ENCODE measurements around the gene MLC1. TPM values are rescaled to one million over a fixed set of nuclear protein-coding genes. Genes with fewer than 3 reads are reported as not detected.
A peak's percentile ranks its signal among the peaks of the same experiment; 100 is the strongest.

Gene MLC1
- total RNA-seq, 1 donor from 2014 or later = not detected

- no peak overlapping the region for H3K27ac ChIP-seq
- no peak overlapping the region for H3K9ac ChIP-seq
- Mint-ChIP-seq H3K36me3 (no peaks in the 10 kb centered on the region), H3K27ac (no peak overlapping the region), H3K9me3 (peaks cover 5% of the 10 kb centered on the region), H3K4me1 (peaks cover 29% of the 10 kb centered on the region), H3K4me3 (no peak overlapping the region), H3K27me3 (ENCODE audit: insufficient read depth, low read depth) (peaks cover 5% of the 10 kb centered on the region)
- no peaks in the 10 kb centered on the region for H3K9me3 ChIP-seq (ENCODE audit: low read depth)
- no peaks in the 10 kb centered on the region for H3K36me3 ChIP-seq
- H3F3A ChIP-seq (ENCODE audit: low read depth) = no peaks in the 10 kb centered on the region
- no peak overlapping the region for H3K4me2 ChIP-seq
- no peaks in the 10 kb centered on the region for H4K20me1 ChIP-seq (ENCODE audit: low read depth)
- H3K27me3 ChIP-seq = no peaks in the 10 kb centered on the region
- H3K79me2 ChIP-seq (ENCODE audit: low read depth) = no peaks in the 10 kb centered on the region
- TF ChIP-seq EZH2 (IDR thresholded peaks at IDR 0.05) (no peak), EZH2phosphoT487 (IDR thresholded peaks at IDR 0.05) (no peak)
- TF ChIP-seq, protein P1, sequence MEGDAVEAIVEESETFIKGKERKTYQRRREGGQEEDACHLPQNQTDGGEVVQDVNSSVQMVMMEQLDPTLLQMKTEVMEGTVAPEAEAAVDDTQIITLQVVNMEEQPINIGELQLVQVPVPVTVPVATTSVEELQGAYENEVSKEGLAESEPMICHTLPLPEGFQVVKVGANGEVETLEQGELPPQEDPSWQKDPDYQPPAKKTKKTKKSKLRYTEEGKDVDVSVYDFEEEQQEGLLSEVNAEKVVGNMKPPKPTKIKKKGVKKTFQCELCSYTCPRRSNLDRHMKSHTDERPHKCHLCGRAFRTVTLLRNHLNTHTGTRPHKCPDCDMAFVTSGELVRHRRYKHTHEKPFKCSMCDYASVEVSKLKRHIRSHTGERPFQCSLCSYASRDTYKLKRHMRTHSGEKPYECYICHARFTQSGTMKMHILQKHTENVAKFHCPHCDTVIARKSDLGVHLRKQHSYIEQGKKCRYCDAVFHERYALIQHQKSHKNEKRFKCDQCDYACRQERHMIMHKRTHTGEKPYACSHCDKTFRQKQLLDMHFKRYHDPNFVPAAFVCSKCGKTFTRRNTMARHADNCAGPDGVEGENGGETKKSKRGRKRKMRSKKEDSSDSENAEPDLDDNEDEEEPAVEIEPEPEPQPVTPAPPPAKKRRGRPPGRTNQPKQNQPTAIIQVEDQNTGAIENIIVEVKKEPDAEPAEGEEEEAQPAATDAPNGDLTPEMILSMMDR (IDR thresholded peaks at IDR 0.05) = no peak
- H3K4me3 ChIP-seq = no peak overlapping the region
- no peak overlapping the region for H2AFZ ChIP-seq (replicated peaks)
- no peaks in the 10 kb centered on the region for H3K4me1 ChIP-seq
- DNase-seq (ENCODE audit: low spot score) = no peak
Measured at GRCh38 chr22:50082197-50082715, 3.0 kb downstream of the MLC1 start.

GRCh38 chr22:50081426-50082196 is 3.6 kb downstream of the MLC1 start:
- no peaks in the 10 kb centered on the region for H3K36me3 Mint-ChIP-seq
- H3K79me2 ChIP-seq (ENCODE audit: low read depth) = no peaks in the 10 kb centered on the region
- peaks cover under 1% of the 10 kb centered on the region for H3K9me3 Mint-ChIP-seq
- no peaks in the 10 kb centered on the region for H3F3A ChIP-seq (ENCODE audit: low read depth)
- TF ChIP-seq EZH2phosphoT487 (IDR thresholded peaks at IDR 0.05) (no peak), EZH2 (IDR thresholded peaks at IDR 0.05) (no peak)
- TF ChIP-seq, protein P1 (IDR thresholded peaks at IDR 0.05) = no peak
- H3K36me3 ChIP-seq = no peaks in the 10 kb centered on the region
- H3K9me3 ChIP-seq (ENCODE audit: low read depth) = no peaks in the 10 kb centered on the region
- no peak overlapping the region for H3K4me2 ChIP-seq
- no peaks in the 10 kb centered on the region for H3K27me3 ChIP-seq
- H3K27ac ChIP-seq = no peak overlapping the region
- peaks cover 5% of the 10 kb centered on the region for H3K27me3 Mint-ChIP-seq (ENCODE audit: insufficient read depth, low read depth)
- H3K27ac Mint-ChIP-seq = peak overlapping the region; percentile 37
- peaks cover 29% of the 10 kb centered on the region for H3K4me1 Mint-ChIP-seq
- H3K4me1 ChIP-seq = no peaks in the 10 kb centered on the region
- no peak overlapping the region for H3K4me3 ChIP-seq
- H3K4me3 Mint-ChIP-seq = no peak overlapping the region
- no peak for DNase-seq (ENCODE audit: low spot score)
- no peak overlapping the region for H3K9ac ChIP-seq
- no peak overlapping the region for H2AFZ ChIP-seq (replicated peaks)
- H4K20me1 ChIP-seq (ENCODE audit: low read depth) = no peaks in the 10 kb centered on the region

DNA sequence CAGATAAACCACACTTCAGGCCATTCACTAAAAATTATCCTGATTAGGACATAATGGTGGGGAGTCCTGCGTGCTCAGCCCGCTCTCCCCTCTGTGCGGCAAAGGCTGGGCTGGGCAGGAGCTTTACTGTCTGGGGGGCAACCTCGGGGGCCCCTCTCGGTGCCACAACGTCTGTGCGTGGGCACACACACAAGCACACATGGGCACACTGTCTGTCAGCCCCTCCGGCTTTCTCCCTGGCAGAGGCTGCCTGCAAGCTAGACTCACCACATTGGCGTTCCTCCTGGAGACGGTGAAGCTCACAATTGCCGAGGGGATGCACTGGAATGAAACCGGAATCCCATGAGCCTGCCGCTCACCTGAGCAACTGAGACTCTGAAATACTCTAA is 5.2 kb downstream of the MLC1 start:
- Histone ChIP-seq H2AFZ (replicated peaks) (no peak overlapping the region), H3K9ac (no peak overlapping the region), H3F3A (ENCODE audit: low read depth) (no peaks in the 10 kb centered on the region), H3K79me2 (ENCODE audit: low read depth) (no peaks in the 10 kb centered on the region), H3K36me3 (no peaks in the 10 kb centered on the region), H3K4me2 (no peak overlapping the region), H3K4me3 (no peak overlapping the region), H3K9me3 (ENCODE audit: low read depth) (no peaks in the 10 kb centered on the region), H3K27me3 (no peaks in the 10 kb centered on the region), H4K20me1 (ENCODE audit: low read depth) (no peaks in the 10 kb centered on the region), H3K27ac (no peak overlapping the region), H3K4me1 (no peaks in the 10 kb centered on the region)
- no peak overlapping the region for H3K27ac Mint-ChIP-seq
- peaks cover 3% of the 10 kb centered on the region for H3K27me3 Mint-ChIP-seq (ENCODE audit: insufficient read depth, low read depth)
- H3K9me3 Mint-ChIP-seq = no peaks in the 10 kb centered on the region
- no peaks in the 10 kb centered on the region for H3K36me3 Mint-ChIP-seq
- H3K4me3 Mint-ChIP-seq = no peak overlapping the region
- no peak for DNase-seq (ENCODE audit: low spot score)
- H3K4me1 Mint-ChIP-seq = peaks cover 24% of the 10 kb centered on the region
- TF ChIP-seq EZH2phosphoT487 (IDR thresholded peaks at IDR 0.05) = no peak
- TF ChIP-seq, protein P1 (IDR thresholded peaks at IDR 0.05) = no peak

Data from neural progenitor cell (in vitro differentiated cells).